WTC11 (cell line): ENCODE results near the gene ALOX12. TPM values are rescaled to one million over a fixed set of nuclear protein-coding genes. Genes with fewer than 3 reads are reported as not detected.

Experiments used
- ATAC-seq: fragments of 200-7000 bp; cut with Tn5 transposase; 2 replicates; pipeline ENCODE4 v1.10.0; 2021; ENCODE audit warnings: mild to moderate bottlenecking, moderate library complexity
- CTCF ChIA-PET: fragments of 300-600 bp; sonication (Branson Sonifier 250); formaldehyde crosslinking; loops from one replicate; lab custom pipeline; 2021; ENCODE audit warnings: antibody characterized with exemption; lab: Charles Lee
- POLR2A ChIA-PET: fragments of 350-600 bp; sonication (Branson Sonifier 250); formaldehyde crosslinking; loops from one replicate; lab custom pipeline; 2021; ENCODE audit warnings: antibody characterized with exemption; lab: Charles Lee
- DNase-seq: peaks from one replicate; pipeline ENCODE4 v3.0.0; 2021; ENCODE audit warnings: low spot score
- H3K27ac Mint-ChIP-seq: 2 replicates; pipeline ENCODE4 v1.8.0; 2021; ENCODE audit warnings: mixed read lengths
- H3K27me3 Mint-ChIP-seq: 2 replicates; pipeline ENCODE4 v1.8.0; 2021; ENCODE audit warnings: low read depth, mild to moderate bottlenecking, moderate library complexity, mixed read lengths
- H3K36me3 Mint-ChIP-seq: 2 replicates; pipeline ENCODE4 v1.8.0; 2021; ENCODE audit warnings: mixed read lengths
- H3K4me1 Mint-ChIP-seq: 2 replicates; pipeline ENCODE4 v1.8.0; 2022; ENCODE audit warnings: mixed read lengths
- H3K4me3 Mint-ChIP-seq: 2 replicates; pipeline ENCODE4 v1.8.0; 2021; ENCODE audit warnings: mild to moderate bottlenecking, moderate library complexity, mixed read lengths
- H3K9me3 Mint-ChIP-seq: 2 replicates; pipeline ENCODE4 v1.8.0; 2021; ENCODE audit warnings: mixed read lengths
- ATF3 ChIP-seq: sonication (generic); formaldehyde crosslinking; conservative IDR thresholded peaks from 2 replicates; pipeline ENCODE4 v1.8.1; 2022; ENCODE audit warnings: mild to moderate bottlenecking, missing genetic modification reagents
- CBFB ChIP-seq: sonication (generic); formaldehyde crosslinking; IDR thresholded peaks from 2 replicates; pipeline ENCODE4 v1.8.1; 2022; ENCODE audit warnings: mild to moderate bottlenecking, low read depth, missing genetic modification reagents
- CDX4 ChIP-seq: fragments of 250-450 bp; sonication (Bioruptor Pico); IDR thresholded peaks from 2 replicates; pipeline ENCODE4 v1.9.0; 2021; ENCODE audit warnings: moderate library complexity, mild to moderate bottlenecking, inconsistent platforms, borderline replicate concordance
- CREB1 ChIP-seq: sonication (generic); formaldehyde crosslinking; IDR thresholded peaks from 2 replicates; pipeline ENCODE4 v1.8.0; 2023; ENCODE audit warnings: mild to moderate bottlenecking, missing genetic modification reagents
- CTCF ChIP-seq: fragments of 200-600 bp; IDR thresholded peaks from 2 replicates; pipeline ENCODE4 v1.8.0; 2022; ENCODE audit warnings: antibody characterized with exemption
- EMX1 ChIP-seq: fragments of 250-450 bp; sonication (Bioruptor Pico); IDR thresholded peaks from 2 replicates; pipeline ENCODE4 v1.8.0; 2021; ENCODE audit warnings: mild to moderate bottlenecking
- FOXP4 ChIP-seq: sonication (generic); formaldehyde crosslinking; IDR thresholded peaks from 2 replicates; pipeline ENCODE4 v1.8.0; 2022; ENCODE audit warnings: mild to moderate bottlenecking, missing genetic modification reagents
- GRHL2 ChIP-seq: fragments of 250-450 bp; sonication (Bioruptor Pico); IDR thresholded peaks from 2 replicates; pipeline ENCODE4 v1.8.0; 2022; ENCODE audit warnings: mild to moderate bottlenecking, moderate library complexity; ENCODE audit not compliant: insufficient replicate concordance, severe bottlenecking
- JAZF1 ChIP-seq: fragments of 250-450 bp; sonication (Bioruptor Pico); IDR thresholded peaks from 2 replicates; pipeline ENCODE4 v1.9.0; 2021; ENCODE audit warnings: moderate library complexity, mild to moderate bottlenecking, inconsistent platforms
- KAT7 ChIP-seq: sonication (generic); formaldehyde crosslinking; IDR thresholded peaks from 2 replicates; pipeline ENCODE4 v1.8.1; 2023; ENCODE audit warnings: missing genetic modification reagents, mild to moderate bottlenecking, borderline replicate concordance
- MYBL2 ChIP-seq: sonication (generic); formaldehyde crosslinking; IDR thresholded peaks from 2 replicates; pipeline ENCODE4 v1.8.1; 2023; ENCODE audit warnings: mild to moderate bottlenecking, moderate library complexity, missing genetic modification reagents
- NFYB ChIP-seq: sonication (generic); formaldehyde crosslinking; conservative IDR thresholded peaks from 2 replicates; pipeline ENCODE4 v1.8.0; 2022; ENCODE audit warnings: low read depth, missing genetic modification reagents
- OVOL2 ChIP-seq: fragments of 250-450 bp; sonication (Bioruptor Pico); IDR thresholded peaks from 2 replicates; pipeline ENCODE4 v1.9.0; 2021; ENCODE audit warnings: mild to moderate bottlenecking, borderline replicate concordance
- SMAD4 ChIP-seq: sonication (generic); formaldehyde crosslinking; IDR thresholded peaks from 2 replicates; pipeline ENCODE4 v1.8.0; 2022; ENCODE audit warnings: mild to moderate bottlenecking, missing genetic modification reagents
- ZBTB21 ChIP-seq: sonication (generic); formaldehyde crosslinking; IDR thresholded peaks from 2 replicates; pipeline ENCODE4 v1.8.1; 2023; ENCODE audit warnings: mild to moderate bottlenecking, missing genetic modification reagents, borderline replicate concordance
- ZNF232 ChIP-seq: sonication (generic); formaldehyde crosslinking; IDR thresholded peaks from 2 replicates; pipeline ENCODE4 v1.8.0; 2022; ENCODE audit warnings: mild to moderate bottlenecking, missing genetic modification reagents
- ZNF423 ChIP-seq: fragments of 250-450 bp; sonication (Bioruptor Pico); IDR thresholded peaks from 2 replicates; pipeline ENCODE4 v2.1.2; 2022; ENCODE audit warnings: mild to moderate bottlenecking, moderate library complexity
- ZNF512 ChIP-seq: sonication (generic); formaldehyde crosslinking; IDR thresholded peaks from 2 replicates; pipeline ENCODE4 v1.8.1; 2022; ENCODE audit warnings: missing genetic modification reagents, borderline replicate concordance
- ZNF532 ChIP-seq: fragments of 250-450 bp; sonication (Bioruptor Pico); IDR thresholded peaks from 2 replicates; pipeline ENCODE4 v1.9.0; 2021; ENCODE audit warnings: mild to moderate bottlenecking, borderline replicate concordance
- ZNF671 ChIP-seq: fragments of 250-450 bp; sonication (Bioruptor Pico); IDR thresholded peaks from 2 replicates; pipeline ENCODE4 v1.8.0; 2021; ENCODE audit warnings: mild to moderate bottlenecking
- total RNA-seq: library from RNA; stranded (reverse); gene quantifications from 3 replicates; pipeline ENCODE4 v1.2.3, GENCODE V29; 2021

Gene ALOX12
- total RNA-seq, 1 experiment from 2014 or later = 1.9 TPM

- Mint-ChIP-seq H3K4me1 (peaks cover 18% of the 10 kb centered on the region; the same call in 1 of the 2 replicates), H3K4me3 (no peak overlapping the region), H3K27ac (no peak overlapping the region)
- CTCF ChIA-PET = interaction anchor here (1.2 to 1.4 kb wide), 2 partner anchors 8 to 150 kb away, joined by 3 to 4 read pairs; partner anchors contain the start of gene SLC16A13
- ATAC-seq (no peak), DNase-seq (no peak)
- TF ChIP-seq ZNF232 (CRISPR knock-in tag) = no peak
- TF ChIP-seq CDX4 = no peak
- TF ChIP-seq ZNF532 (CRISPR knock-in tag) = no peak
- TF ChIP-seq CREB1 (CRISPR knock-in tag) = no peak
- no peak for TF ChIP-seq ZNF512 (CRISPR knock-in tag)
- no peak for TF ChIP-seq GRHL2 (CRISPR knock-in tag)
- TF ChIP-seq FOXP4 (CRISPR knock-in tag) = no peak
- no peak for TF ChIP-seq JAZF1
- no peak for TF ChIP-seq OVOL2 (CRISPR knock-in tag)
- TF ChIP-seq MYBL2 (CRISPR knock-in tag) = no peak
- TF ChIP-seq, all 79 proteins: peak for 0
- H3K36me3 Mint-ChIP-seq = peaks cover 26% of the 10 kb centered on the region
- peaks cover 31% of the 10 kb centered on the region for H3K27me3 Mint-ChIP-seq
- H3K9me3 Mint-ChIP-seq = no peaks in the 10 kb centered on the region
- POLR2A ChIA-PET = interaction anchor here (1.1 kb wide), 1 partner anchor 9 kb away, joined by 3 read pairs; the partner anchor contains the start of gene SLC16A13
Measured at GRCh38 chr17:7027335-7027734, 31.5 kb downstream of the ALOX12 start.

- Mint-ChIP-seq H3K4me1 (peaks cover 8% of the 10 kb centered on the region; the same call in 1 of the 2 replicates), H3K36me3 (peaks cover 26% of the 10 kb centered on the region), H3K27ac (no peak overlapping the region), H3K27me3 (peaks cover 21% of the 10 kb centered on the region), H3K9me3 (no peaks in the 10 kb centered on the region), H3K4me3 (no peak overlapping the region)
- no peak for ATAC-seq
- DNase-seq = no peak
- POLR2A ChIA-PET = no interaction called here
- CTCF ChIA-PET = interaction anchor here (0.6 kb wide), 1 partner anchor 23 kb away, joined by 3 read pairs; no protein-coding TSS in a partner anchor
- TF ChIP-seq CTCF = no peak
- TF ChIP-seq ZNF532 (CRISPR knock-in tag) = no peak
- TF ChIP-seq CBFB (CRISPR knock-in tag) = no peak
- TF ChIP-seq EMX1 (CRISPR knock-in tag) = no peak
- no peak for TF ChIP-seq ZBTB21
- no peak for TF ChIP-seq SMAD4 (CRISPR knock-in tag)
- no peak for TF ChIP-seq KAT7 (CRISPR knock-in tag)
- no peak for TF ChIP-seq NFYB (CRISPR knock-in tag)
- no peak for TF ChIP-seq ZNF671
- TF ChIP-seq ATF3 = no peak
- TF ChIP-seq ZNF423 (CRISPR knock-in tag) = no peak
- TF ChIP-seq ZNF232 (CRISPR knock-in tag) = no peak
- no peak for TF ChIP-seq JAZF1
Measured at GRCh38 chr17:7029096-7029495, 33.2 kb downstream of the ALOX12 start.
